Stimulated activated CD4-positive, alpha-beta T cell treated with anti-CD3 and anti-CD28 coated beads, Interleukin-4, amount 100 ng/mL, for 24 hours (primary cell): Measurements from ENCODE around the gene LPCAT2.

ENCODE experiments used
- DNase-seq: peaks from one replicate; pipeline ENCODE4 v3.0.0-alpha.2; 2020

LPCAT2 gene

GRCh38 chr16:55503726-55504550 is 4.9 kb upstream of the LPCAT2 start:
- DNase-seq = no peak

GRCh38 chr16:55505333-55506015 is 3.4 kb upstream of the LPCAT2 start:
- no peak for DNase-seq

- no peak for DNase-seq
Measured at GRCh38 chr16:55506083-55506482, 2.8 kb upstream of the LPCAT2 start.

GRCh38 chr16:55506708-55507107 is 2.2 kb upstream of the LPCAT2 start:
- DNase-seq = no peak

GRCh38 chr16:55508271-55508921 is 476 bp upstream of the LPCAT2 start:
- DNase-seq = no peak

GRCh38 chr16:55510185-55510805 is 1.4 kb downstream of the LPCAT2 start:
- DNase-seq = no peak

- DNase-seq = no peak
Measured at GRCh38 chr16:55512941-55513340, 4.1 kb downstream of the LPCAT2 start.

- DNase-seq = no peak
Measured at GRCh38 chr16:55513616-55514015, 4.7 kb downstream of the LPCAT2 start.

- DNase-seq = no peak
Measured at GRCh38 chr16:55515111-55515510, 6.2 kb downstream of the LPCAT2 start.

- DNase-seq = no peak
Measured at GRCh38 chr16:55521792-55522191, 12.9 kb downstream of the LPCAT2 start.

GRCh38 chr16:55526441-55526840 is 17.6 kb downstream of the LPCAT2 start:
- DNase-seq = no peak

- DNase-seq = no peak
Measured at GRCh38 chr16:55527885-55528284, 19.0 kb downstream of the LPCAT2 start.

- DNase-seq = no peak
Measured at GRCh38 chr16:55529018-55529417, 20.1 kb downstream of the LPCAT2 start.

- DNase-seq = no peak
Measured at GRCh38 chr16:55530316-55530856, 21.5 kb downstream of the LPCAT2 start.

- no peak for DNase-seq
Measured at GRCh38 chr16:55532227-55532626, 23.4 kb downstream of the LPCAT2 start.

GRCh38 chr16:55534756-55535155 is 25.9 kb downstream of the LPCAT2 start:
- no peak for DNase-seq

- DNase-seq = no peak
Measured at GRCh38 chr16:55539049-55539448, 30.2 kb downstream of the LPCAT2 start.

GRCh38 chr16:55539488-55539887 is 30.6 kb downstream of the LPCAT2 start:
- no peak for DNase-seq

GRCh38 chr16:55540221-55540620 is 31.3 kb downstream of the LPCAT2 start:
- no peak for DNase-seq

- DNase-seq = no peak
Measured at GRCh38 chr16:55542459-55543082, 33.7 kb downstream of the LPCAT2 start.

GRCh38 chr16:55543472-55543871 is 34.6 kb downstream of the LPCAT2 start:
- no peak for DNase-seq

GRCh38 chr16:55552621-55553020 is 43.7 kb downstream of the LPCAT2 start:
- no peak for DNase-seq

GRCh38 chr16:55555436-55555835 is 46.6 kb downstream of the LPCAT2 start:
- no peak for DNase-seq
